DMS153 (cell line): ENCODE results near the gene FIG4.
"Not testable (repeated sequence)": the region's sequence is repeated elsewhere in the genome, so short reads cannot be mapped to it uniquely, and the experiment has no call there.

ENCODE experiments used
- DNase-seq: peaks from one replicate; lab custom pipeline; 2025; lab: John Stamatoyannopoulos, UW

The FIG4 gene

GRCh38 chr6:109854541-109855308 lies 163.6 kb downstream of the FIG4 start:
- no peak for DNase-seq

GRCh38 chr6:109855476-109856040 lies 164.5 kb downstream of the FIG4 start:
- not testable (repeated sequence) for DNase-seq

GRCh38 chr6:109861946-109862345 lies 170.8 kb downstream of the FIG4 start:
- no peak for DNase-seq

GRCh38 chr6:109864050-109864449 lies 173.0 kb downstream of the FIG4 start:
- no peak for DNase-seq

- DNase-seq = no peak
Observed at GRCh38 chr6:109865968-109866367, 174.9 kb downstream of the FIG4 start.

- DNase-seq = no peak
Observed at GRCh38 chr6:109867009-109867969, 176.2 kb downstream of the FIG4 start.

GRCh38 chr6:109867970-109868358 lies 176.9 kb downstream of the FIG4 start:
- DNase-seq = no peak

- DNase-seq = not testable (repeated sequence)
Observed at GRCh38 chr6:109869398-109870088, 178.4 kb downstream of the FIG4 start.

- no peak for DNase-seq
Observed at GRCh38 chr6:109870089-109870410, 179.0 kb downstream of the FIG4 start.

GRCh38 chr6:109872549-109872948 lies 181.5 kb downstream of the FIG4 start:
- no peak for DNase-seq

- DNase-seq = no peak
Observed at GRCh38 chr6:109872968-109873545, 182.0 kb downstream of the FIG4 start.

- no peak for DNase-seq
Observed at GRCh38 chr6:109874086-109874485, 183.0 kb downstream of the FIG4 start.

GRCh38 chr6:109874621-109875020 lies 183.5 kb downstream of the FIG4 start:
- DNase-seq = no peak
